Measurements from ENCODE around the gene CLDN1.

Gene CLDN1, protein sequence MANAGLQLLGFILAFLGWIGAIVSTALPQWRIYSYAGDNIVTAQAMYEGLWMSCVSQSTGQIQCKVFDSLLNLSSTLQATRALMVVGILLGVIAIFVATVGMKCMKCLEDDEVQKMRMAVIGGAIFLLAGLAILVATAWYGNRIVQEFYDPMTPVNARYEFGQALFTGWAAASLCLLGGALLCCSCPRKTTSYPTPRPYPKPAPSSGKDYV

GRCh38 chr3:190321789-190322603, at the start of gene CLDN1:
CLDN1 (minus strand) TSS chr3:190322446; CDS start chr3:190322206, 240 bp downstream.
- peak; percentile 40 for DNase-seq

- DNase-seq, result no peak
These were observed 48.9 kb upstream of the CLDN1 start for GRCh38 chr3:190371152-190371551.

GRCh38 chr3:190370369-190370768, 48.1 kb upstream of the CLDN1 start:
- no peak for DNase-seq

DNA sequence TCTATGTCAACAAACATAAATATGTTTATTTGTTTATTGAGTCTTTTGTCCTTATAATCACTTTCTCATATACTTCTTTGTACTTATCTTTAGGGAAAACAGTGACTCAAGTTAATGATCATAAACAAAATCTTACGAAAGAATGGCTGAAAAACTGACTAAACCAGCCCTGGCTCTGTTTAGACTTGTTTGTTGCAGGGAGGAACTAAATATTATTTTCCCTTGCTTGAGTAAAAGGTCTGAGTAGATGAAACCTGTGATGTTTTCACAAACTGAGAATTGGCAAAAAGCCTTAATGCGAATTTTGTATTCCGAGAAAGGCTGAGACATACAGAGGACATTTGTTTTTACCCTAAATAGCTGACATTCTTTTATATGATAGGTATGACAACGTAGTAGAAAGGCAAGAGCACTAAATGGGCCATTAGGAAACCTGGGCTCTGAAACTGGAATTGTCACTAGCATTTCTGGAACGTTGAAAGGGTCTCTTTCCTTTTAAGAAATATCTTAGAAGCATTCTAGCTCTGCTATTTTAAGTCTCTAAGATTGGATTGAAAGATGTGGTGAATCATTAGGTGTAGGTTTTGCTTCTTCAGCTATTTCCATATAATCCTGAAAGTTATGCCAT, 47.5 kb upstream of the CLDN1 start:
- no peak for DNase-seq

DNA sequence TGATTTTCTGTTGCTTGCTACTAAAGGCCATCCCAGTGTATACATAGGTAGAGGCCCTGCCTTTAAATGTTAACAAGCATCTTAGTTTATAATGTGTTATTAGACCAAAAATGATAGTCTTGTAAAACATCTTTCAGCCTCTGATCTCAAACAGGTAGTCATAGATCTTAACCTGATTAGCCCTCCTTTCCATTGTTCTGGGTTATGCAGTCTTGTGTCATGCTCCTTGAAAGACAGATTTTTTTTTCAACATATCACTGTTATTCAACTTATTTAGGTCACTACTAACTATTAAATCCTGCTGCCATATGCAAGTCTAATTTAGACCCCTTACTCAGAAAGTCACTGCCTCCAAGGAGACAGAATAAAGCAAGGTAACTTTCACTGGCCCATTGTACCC, 46.6 kb upstream of the CLDN1 start:
- DNase-seq, result no peak

DNA sequence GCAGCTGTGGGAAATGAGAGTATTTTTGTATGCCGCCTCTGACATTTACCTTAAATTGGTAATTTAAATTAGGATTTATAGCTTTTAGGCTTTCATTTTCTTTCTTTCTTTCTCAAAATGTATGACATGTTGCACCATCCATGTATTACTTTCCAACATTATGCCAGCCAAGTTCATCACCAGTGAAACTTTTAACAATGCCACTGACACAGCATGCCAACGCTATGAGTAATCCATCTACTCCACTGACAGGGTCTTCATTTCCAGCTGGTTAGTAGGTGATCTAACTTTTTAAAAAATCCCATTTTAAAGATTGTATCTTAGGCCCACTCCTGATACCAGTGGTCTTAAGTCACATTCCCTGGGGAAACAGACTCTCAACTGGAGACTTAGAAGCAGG, 43.9 kb upstream of the CLDN1 start:
- no peak for DNase-seq

DNA sequence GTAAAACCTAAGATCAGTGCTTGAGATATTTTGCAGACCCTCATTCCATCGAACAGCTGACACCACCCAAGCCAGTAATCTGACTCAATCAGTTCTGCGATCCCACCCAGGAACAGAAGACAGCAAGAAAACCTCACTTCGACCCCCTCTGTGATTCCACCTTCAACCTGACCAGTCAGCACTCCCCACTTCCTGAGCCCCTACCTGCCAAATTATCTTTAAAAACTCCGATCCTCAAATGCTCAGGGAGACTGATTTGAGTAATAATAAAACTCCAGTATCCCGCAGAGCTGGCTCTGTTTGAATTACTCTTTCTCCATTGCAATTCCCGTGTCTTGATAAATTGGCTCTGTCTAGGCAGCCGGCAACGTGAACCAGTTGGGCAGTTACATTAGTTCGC, 40.0 kb upstream of the CLDN1 start:
- DNase-seq, result no peak

GRCh38 chr3:190361791-190362190, 39.5 kb upstream of the CLDN1 start:
- no peak for DNase-seq

DNA sequence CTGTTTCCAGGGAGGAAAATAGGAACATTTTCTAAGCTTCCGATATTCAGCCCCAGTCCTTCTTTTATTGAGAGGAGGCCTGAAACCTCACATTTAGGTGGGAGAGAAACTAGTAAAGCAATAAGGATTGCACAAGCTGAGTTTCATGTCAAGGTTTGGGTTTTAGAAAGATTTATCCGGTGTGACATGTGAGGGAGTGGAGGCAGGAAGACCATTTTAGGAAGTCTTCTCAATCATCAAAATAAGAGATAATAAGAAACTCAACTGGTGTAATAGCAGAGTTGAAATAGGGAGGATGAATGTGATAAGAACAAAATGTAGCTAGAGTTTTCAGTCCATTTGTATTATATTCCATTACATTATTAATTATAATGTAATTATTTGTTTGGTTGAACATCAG, 38.0 kb upstream of the CLDN1 start:
- DNase-seq, result no peak

DNA sequence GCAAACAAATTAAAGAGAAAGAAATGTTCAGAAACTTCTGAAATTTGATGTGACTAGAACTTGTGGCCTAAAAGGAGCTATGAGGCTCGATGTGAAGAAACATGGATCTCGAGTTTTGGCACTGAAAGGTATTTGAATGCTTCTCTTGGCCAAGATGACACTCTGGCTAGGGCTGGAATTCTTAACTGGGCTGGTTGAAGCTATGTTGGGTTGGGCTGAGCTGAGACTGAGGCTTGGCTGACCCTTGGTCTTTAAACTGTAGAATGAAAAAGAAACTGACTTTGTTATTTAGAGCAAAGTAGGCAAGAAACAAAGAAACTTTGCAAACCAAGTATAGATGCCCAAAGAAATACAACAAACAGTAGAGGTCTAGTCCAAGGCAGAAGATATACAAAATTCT, 37.6 kb upstream of the CLDN1 start:
- DNase-seq, result no peak

DNA sequence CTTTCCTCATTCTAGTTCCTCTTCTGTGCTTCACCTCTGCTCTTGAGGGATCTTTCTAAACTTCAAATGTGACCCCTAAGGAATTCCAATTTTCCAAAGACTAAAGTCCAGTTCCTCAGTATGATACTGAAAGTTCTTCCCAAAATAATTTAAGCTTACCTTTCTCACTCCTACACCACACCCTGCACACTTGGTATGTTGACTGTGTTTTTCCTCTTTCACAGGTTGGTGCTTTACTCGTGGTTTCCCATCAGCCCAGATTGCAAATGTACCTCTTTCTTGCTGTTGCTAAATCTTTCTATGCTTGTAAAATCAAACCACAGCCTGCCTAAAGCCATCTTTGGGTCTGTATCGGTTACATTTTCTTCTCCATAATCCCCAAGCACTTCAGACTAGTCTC, 35.2 kb upstream of the CLDN1 start:
- no peak for DNase-seq

GRCh38 chr3:190356246-190356645, 34.0 kb upstream of the CLDN1 start:
- no peak for DNase-seq

- DNase-seq, result no peak
These were observed 30.7 kb upstream of the CLDN1 start for GRCh38 chr3:190352861-190353457.

GRCh38 chr3:190346541-190346940, 24.3 kb upstream of the CLDN1 start:
- no peak for DNase-seq

GRCh38 chr3:190345878-190346277, 23.6 kb upstream of the CLDN1 start:
- no peak for DNase-seq

DNA sequence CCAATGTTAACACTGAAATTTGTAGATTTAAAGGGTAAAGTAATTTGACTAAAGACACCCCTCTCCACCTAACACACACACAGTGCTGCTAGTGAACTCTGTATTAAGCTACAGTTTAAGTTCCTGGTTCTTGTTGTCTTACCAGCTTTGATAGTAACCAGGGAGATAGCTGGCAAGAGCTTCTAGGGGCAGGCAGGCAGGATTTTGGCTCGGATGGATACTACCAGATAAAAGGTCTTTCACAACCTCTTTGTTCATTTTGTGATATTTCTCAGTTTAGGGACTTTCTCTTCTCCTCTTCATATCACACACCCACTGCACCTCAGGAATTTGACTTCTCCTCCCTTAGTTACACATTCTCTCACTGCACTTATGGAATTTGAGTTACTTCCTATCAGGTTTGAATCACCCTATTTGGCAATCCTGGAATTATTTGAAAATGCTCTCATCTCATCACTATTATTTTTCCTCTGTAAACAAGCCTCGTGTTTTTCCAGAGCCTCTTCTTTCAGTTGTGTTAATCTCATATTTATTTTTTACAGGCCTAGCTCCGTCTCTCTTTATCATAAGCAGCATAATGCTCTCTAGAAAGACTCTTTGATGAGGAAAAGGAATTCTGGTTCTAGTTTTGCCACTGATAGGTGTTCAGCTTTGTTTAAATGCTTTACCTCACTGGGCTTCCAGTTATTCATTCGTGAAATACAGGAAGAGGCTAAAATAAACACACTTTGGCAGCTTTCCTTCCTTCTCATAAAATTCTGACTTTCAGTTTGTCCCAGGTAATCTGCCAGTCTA, 23.0 kb upstream of the CLDN1 start:
- no peak for DNase-seq

DNA sequence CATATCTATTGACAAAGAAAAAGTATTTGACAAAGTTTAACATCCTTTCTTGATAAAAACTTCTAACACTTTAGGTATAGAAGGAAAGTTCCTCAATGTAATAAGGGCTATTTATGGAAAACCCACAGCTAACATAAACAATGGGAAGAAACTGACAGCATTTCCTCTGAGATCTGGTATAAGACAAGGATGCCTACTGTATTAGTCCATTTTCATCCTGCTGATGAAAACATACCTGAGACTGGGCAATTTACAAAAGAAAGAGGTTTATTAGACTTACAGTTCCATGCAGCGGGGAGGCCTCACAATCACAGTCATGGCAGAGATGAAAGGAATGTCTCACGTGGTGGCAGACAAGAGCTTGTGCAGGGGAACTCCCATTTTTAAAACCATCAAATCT, 17.8 kb upstream of the CLDN1 start:
- DNase-seq, result no peak

- no peak for DNase-seq
These were observed 16.9 kb upstream of the CLDN1 start for GRCh38 chr3:190339130-190339529.

DNA sequence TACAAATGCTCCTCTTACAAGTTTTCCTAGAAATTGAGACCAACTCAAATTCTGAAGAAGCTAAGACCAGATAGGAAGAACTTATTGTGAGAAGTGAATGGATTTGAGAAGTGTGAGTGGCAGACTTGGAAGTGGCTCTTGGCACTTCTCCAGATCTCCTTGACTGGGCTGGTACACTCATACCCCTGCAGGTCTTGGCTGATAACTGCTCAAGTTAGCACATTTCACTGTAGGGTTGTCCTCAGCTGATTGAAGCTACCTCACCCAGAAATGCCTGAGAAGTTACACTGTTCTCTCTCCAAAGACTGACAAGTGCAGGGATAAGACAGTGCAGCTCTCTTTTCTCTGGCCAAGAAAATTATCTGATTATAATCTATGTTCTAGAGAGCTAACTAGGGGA, 16.5 kb upstream of the CLDN1 start:
- no peak for DNase-seq

GRCh38 chr3:190337301-190337700, 15.1 kb upstream of the CLDN1 start:
- no peak for DNase-seq

GRCh38 chr3:190336516-190337189, 14.4 kb upstream of the CLDN1 start:
- DNase-seq, result no peak

- no peak for DNase-seq
These were observed 11.7 kb upstream of the CLDN1 start for GRCh38 chr3:190333961-190334360.
